Osteoblast (primary cell): ENCODE measurements around the gene NABP1. TPM values are rescaled to one million over a fixed set of nuclear protein-coding genes. Genes with fewer than 3 reads are reported as not detected.

Experiments used
- DNase-seq: peaks from one replicate; pipeline ENCODE4 v3.0.0; 2011; ENCODE audit warnings: low spot score, mixed read lengths; ENCODE audit not compliant: insufficient read length; ENCODE audit errors: missing footprints
- H2AFZ ChIP-seq: 2 replicates; pipeline ENCODE4 v1.6.0; 2011; ENCODE audit warnings: mild to moderate bottlenecking, low read length
- H3K27ac ChIP-seq: 2 replicates; pipeline ENCODE4 v1.5.1; 2011; ENCODE audit warnings: mild to moderate bottlenecking, low read depth, low read length, moderate library complexity
- H3K27me3 ChIP-seq: 2 replicates; pipeline ENCODE4 v1.6.0; 2012; ENCODE audit warnings: mild to moderate bottlenecking, control low read depth, inconsistent platforms, low read length, moderate library complexity; ENCODE audit not compliant: insufficient read depth
- H3K36me3 ChIP-seq: 2 replicates; pipeline ENCODE4 v1.5.1; 2011; ENCODE audit warnings: mild to moderate bottlenecking, low read length, control low read depth, moderate library complexity; ENCODE audit not compliant: insufficient read depth
- H3K4me1 ChIP-seq: 2 replicates; pipeline ENCODE4 v1.5.1; 2011; ENCODE audit warnings: mild to moderate bottlenecking, low read length, control low read depth, moderate library complexity; ENCODE audit not compliant: insufficient read depth
- H3K4me2 ChIP-seq: 2 replicates; pipeline ENCODE4 v1.6.0; 2011; ENCODE audit warnings: mild to moderate bottlenecking, low read length; ENCODE audit not compliant: insufficient read depth
- H3K4me3 ChIP-seq: fragments of 200-600 bp; sonication (generic); 3 replicates; pipeline ENCODE4 v1.5.1; 2012; ENCODE audit warnings: mild to moderate bottlenecking, low read length, inconsistent platforms; ENCODE audit not compliant: insufficient read depth
- H3K79me2 ChIP-seq: 2 replicates; pipeline ENCODE4 v1.6.0; 2012; ENCODE audit warnings: mild to moderate bottlenecking, low read length, control low read depth, inconsistent platforms; ENCODE audit not compliant: insufficient read depth
- H3K9me3 ChIP-seq: 2 replicates; pipeline ENCODE4 v1.5.1; 2011; ENCODE audit warnings: low read depth, low read length, control low read depth
- H4K20me1 ChIP-seq: 2 replicates; pipeline ENCODE4 v1.6.0; 2012; ENCODE audit warnings: mild to moderate bottlenecking, low read length, control low read depth; ENCODE audit not compliant: insufficient read depth
- CTCF ChIP-seq: IDR thresholded peaks from 2 replicates; pipeline ENCODE4 v1.5.1; 2011; ENCODE audit warnings: mild to moderate bottlenecking, low read depth, low read length, moderate library complexity; ENCODE audit errors: extremely low read depth
- total RNA-seq: library from RNA; depleted of rRNA; stranded (reverse); fragments of >200 nt; gene quantifications from 2 replicates; pipeline ENCODE4 v1.2.3, GENCODE V29; 2012

The NABP1 gene
- total RNA-seq, 1 donor: 72.0 TPM

- Histone ChIP-seq H3K79me2 (no peaks in the 10 kb centered on the region), H3K4me1 (peaks cover 25% of the 10 kb centered on the region), H3K27me3 (no peaks in the 10 kb centered on the region), H2AFZ (no peak overlapping the region), H4K20me1 (no peaks in the 10 kb centered on the region), H3K4me3 (no peak overlapping the region), H3K36me3 (no peaks in the 10 kb centered on the region), H3K27ac (no peak overlapping the region), H3K4me2 (no peak overlapping the region), H3K9me3 (no peaks in the 10 kb centered on the region)
- no peak for TF ChIP-seq CTCF
- peak; percentile 8 for DNase-seq
Observed at GRCh38 chr2:191696966-191697365, 19.0 kb downstream of the NABP1 start.

GRCh38 chr2:191697870-191698269 is 19.9 kb downstream of the NABP1 start:
- H4K20me1 ChIP-seq: no peaks in the 10 kb centered on the region
- no peak overlapping the region for H3K4me2 ChIP-seq
- no peaks in the 10 kb centered on the region for H3K36me3 ChIP-seq
- no peaks in the 10 kb centered on the region for H3K9me3 ChIP-seq
- no peak overlapping the region for H2AFZ ChIP-seq
- peaks cover 18% of the 10 kb centered on the region for H3K4me1 ChIP-seq
- no peak overlapping the region for H3K4me3 ChIP-seq
- H3K27me3 ChIP-seq: no peaks in the 10 kb centered on the region
- no peak for DNase-seq
- TF ChIP-seq CTCF: no peak
- H3K27ac ChIP-seq: no peak overlapping the region
- H3K79me2 ChIP-seq: no peaks in the 10 kb centered on the region

GRCh38 chr2:191699341-191699945 is 21.5 kb downstream of the NABP1 start:
- H4K20me1 ChIP-seq: no peaks in the 10 kb centered on the region
- no peaks in the 10 kb centered on the region for H3K36me3 ChIP-seq
- peaks cover 13% of the 10 kb centered on the region for H3K4me1 ChIP-seq
- no peaks in the 10 kb centered on the region for H3K9me3 ChIP-seq
- H3K27me3 ChIP-seq: no peaks in the 10 kb centered on the region
- no peak overlapping the region for H3K4me3 ChIP-seq
- DNase-seq: no peak
- no peak overlapping the region for H2AFZ ChIP-seq
- no peak for TF ChIP-seq CTCF
- no peak overlapping the region for H3K27ac ChIP-seq
- no peak overlapping the region for H3K4me2 ChIP-seq
- H3K79me2 ChIP-seq: no peaks in the 10 kb centered on the region

- H2AFZ ChIP-seq: no peak overlapping the region
- no peak overlapping the region for H3K4me2 ChIP-seq
- H3K4me3 ChIP-seq: no peak overlapping the region
- H4K20me1 ChIP-seq: no peaks in the 10 kb centered on the region
- no peaks in the 10 kb centered on the region for H3K9me3 ChIP-seq
- H3K27me3 ChIP-seq: no peaks in the 10 kb centered on the region
- no peak for TF ChIP-seq CTCF
- H3K79me2 ChIP-seq: no peaks in the 10 kb centered on the region
- H3K4me1 ChIP-seq: peaks cover 4% of the 10 kb centered on the region
- no peak for DNase-seq
- H3K36me3 ChIP-seq: no peaks in the 10 kb centered on the region
- no peak overlapping the region for H3K27ac ChIP-seq
Observed at GRCh38 chr2:191701029-191701428, 23.1 kb downstream of the NABP1 start.
